NCI-H748 treated with DMSO at 0.1 percent for 48 hours (cell line): ENCODE measurements around the gene SP1.

Source experiments
- DNase-seq: peaks from one replicate; lab custom pipeline; 2025; lab: John Stamatoyannopoulos, UW

SP1 gene

DNA sequence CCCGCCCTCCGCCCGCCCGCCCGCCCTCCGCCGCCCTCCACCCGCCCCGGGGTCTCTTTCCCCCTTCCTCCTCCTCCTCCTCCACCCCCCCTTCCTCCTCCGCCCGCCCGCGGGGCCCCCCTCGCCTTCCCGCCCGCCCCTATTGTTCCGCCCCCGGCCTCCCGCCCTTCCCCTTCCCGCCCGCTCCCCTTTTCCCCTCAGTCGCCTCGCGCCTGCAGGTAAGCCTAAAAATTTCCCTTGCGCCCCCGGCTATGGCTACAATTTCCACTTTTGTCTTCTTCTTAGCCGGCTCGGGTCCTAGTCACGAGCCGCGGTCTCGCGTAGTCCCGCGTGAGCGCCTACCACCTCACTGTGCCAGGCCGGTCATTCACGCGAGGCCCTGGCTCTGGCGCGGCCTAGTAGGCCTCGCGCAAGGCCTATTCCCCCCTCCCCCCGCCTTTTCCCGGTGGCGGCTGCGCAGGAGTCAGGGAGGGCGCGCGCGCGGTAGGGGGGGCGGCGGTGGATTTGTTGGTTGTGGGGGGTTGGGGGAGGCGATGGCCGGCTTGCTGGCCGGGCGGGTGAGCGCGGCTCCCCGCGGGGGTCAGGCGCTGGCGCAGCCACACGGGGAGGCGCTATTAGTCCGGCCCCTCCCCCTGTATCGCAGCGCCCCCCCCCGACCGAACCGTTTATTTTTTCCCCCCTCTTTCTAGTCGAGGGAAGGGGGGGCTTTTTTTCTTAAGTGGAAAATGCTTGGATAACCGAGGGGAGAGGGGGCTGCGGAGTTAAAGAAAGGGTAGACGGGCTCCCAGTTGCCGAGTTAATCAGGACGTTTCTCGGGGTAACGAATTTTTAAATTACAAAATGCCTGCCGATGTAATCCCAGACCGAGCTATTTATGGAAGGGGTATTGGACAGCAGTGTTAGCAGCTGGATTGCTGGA lies 72.4 kb downstream of the SP1 start:
- DNase-seq: peak; percentile 31

DNA sequence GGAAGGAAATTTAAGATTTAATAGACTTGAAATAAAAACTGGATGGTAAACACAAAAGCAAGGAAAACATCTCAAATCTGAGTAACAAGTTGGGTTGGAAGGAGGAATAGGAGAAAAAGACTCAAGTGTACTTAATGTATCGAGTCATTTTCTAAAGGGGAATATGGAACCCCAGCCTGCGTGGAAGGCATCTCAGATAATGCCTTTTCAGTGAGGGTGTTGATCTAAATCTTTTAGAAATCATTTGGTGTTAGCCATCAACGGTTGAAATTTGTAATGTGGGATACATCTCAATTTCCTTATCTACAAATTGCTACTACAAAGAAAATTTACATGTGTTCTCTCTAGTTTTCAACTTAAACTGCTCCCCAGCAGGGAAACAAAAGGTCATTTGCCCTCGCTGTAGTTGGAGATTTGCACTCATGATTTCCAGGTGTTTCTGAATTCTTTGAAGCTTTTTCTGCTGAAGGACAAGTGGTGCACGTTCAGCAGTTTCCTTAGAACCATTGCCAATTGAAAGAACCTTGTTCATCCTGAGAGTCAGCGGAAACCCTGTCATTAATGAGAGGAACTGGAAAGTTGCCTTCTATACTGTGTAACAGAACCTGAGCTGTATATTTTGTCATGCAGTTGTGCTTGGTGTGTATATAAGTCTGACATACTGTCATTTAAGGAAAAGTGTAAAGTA lies 74.1 kb downstream of the SP1 start:
- DNase-seq: no peak

DNA sequence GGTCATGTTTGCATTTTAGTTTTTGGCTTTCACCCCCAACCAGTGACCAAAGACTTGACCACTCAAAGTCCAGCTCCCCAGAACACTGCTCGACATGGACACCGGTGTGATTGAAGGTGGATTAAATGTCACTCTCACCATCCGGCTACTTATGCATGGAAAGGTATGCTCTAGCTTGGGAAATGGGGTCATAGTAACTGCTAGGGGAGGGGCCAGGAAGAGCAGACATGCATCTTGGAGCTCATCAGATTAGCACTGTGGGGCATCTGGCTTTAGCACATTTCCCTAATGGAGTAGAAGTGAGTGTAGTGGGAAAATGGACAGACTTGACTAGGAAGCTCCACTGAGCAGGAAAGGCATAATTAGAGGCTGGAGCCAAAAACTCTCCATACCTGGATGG lies 74.7 kb downstream of the SP1 start:
- no peak for DNase-seq

- DNase-seq: no peak
Measured at GRCh38 chr12:53456654-53457366, 76.8 kb downstream of the SP1 start.

- no peak for DNase-seq
Measured at GRCh38 chr12:53459097-53459496, 79.1 kb downstream of the SP1 start.

DNA sequence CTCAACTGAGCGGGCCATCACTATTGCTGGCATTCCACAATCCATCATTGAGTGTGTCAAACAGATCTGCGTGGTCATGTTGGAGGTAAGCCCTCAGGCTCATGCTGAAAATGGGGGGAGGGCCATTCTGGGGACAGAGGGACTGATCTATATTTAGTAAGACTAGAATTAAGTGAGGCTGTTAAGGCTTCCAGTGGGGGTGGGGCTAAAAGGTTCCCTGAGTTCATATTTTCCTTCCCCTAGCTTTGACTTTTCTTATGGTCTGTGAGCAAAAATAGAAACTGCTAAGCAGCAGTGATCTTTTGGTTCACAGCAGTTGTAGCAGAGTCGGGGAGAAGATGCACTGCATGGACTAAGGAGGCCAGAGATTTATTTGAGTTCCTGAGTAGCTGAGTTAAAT lies 81.1 kb downstream of the SP1 start:
- no peak for DNase-seq

DNA sequence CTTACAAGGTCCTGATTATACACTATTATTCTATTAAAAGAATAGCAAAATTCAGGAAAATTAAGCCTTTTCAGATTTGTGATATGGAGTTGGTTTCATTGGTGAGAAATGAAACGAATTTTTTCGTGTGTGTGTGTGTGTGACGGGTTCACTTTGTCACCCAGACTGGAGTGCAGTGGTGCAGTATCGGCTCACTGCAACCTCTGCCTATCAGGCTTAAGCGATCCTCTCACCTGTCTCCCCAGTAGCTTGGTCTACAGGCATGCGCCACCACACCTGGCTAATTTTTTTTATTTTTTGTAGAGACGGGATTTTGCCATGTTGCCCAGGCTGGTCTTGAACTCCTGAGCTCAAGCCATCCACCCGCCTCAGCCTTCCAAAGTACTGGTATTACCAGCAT lies 81.6 kb downstream of the SP1 start:
- no peak for DNase-seq

- DNase-seq: no peak
Measured at GRCh38 chr12:53462935-53463334, 83.0 kb downstream of the SP1 start.

GRCh38 chr12:53463802-53464560 lies 84.0 kb downstream of the SP1 start:
- no peak for DNase-seq

GRCh38 chr12:53464685-53465418 lies 84.9 kb downstream of the SP1 start:
- no peak for DNase-seq

DNA sequence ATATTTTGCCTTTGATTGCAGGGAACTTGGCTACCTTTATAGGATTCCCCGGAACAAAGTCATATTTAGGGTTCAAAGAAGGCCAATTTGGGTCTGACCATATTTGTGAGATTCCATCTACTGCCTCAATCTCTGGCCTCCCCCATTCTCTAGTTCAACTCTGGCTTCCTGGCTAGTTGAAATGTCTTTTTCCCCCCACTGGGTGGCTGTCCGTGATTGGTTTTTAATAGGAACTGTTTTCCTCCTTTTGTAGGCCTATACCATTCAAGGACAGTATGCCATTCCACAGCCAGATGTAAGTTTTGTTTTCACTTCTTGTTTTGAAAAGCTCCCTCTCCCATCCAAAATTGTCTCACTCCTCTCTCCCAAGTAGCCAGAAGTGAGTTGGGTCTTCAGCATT lies 85.7 kb downstream of the SP1 start:
- DNase-seq: no peak
